DND-41 (cell line): Measurements from ENCODE around the gene CACNA1D.
"Not testable (repeated sequence)": the region's sequence is repeated elsewhere in the genome, so short reads cannot be mapped to it uniquely, and the experiment has no call there.

ENCODE experiments used
- CTCF ChIP-seq: IDR thresholded peaks from 2 replicates; pipeline ENCODE4 v1.5.1; 2012; ENCODE audit warnings: borderline replicate concordance, low read length, moderate library complexity, mild to moderate bottlenecking; ENCODE audit not compliant: poor library complexity, severe bottlenecking; ENCODE audit errors: extremely low read depth
- EZH2 ChIP-seq: IDR thresholded peaks from 3 replicates; pipeline ENCODE4 v1.6.1; 2012; ENCODE audit warnings: borderline replicate concordance, low read depth, mild to moderate bottlenecking, moderate library complexity, low read length, inconsistent platforms; ENCODE audit not compliant: severe bottlenecking

- TF ChIP-seq CTCF, EZH2: not testable (repeated sequence)
Observed at GRCh38 chr3:53477689-53478088, 16.7 kb upstream of the CACNA1D start.
